ENCODE results near the gene ATG101.

ATG101 gene

GRCh38 chr12:52058631-52059361 is 11.0 kb upstream of the ATG101 start:
- peak; percentile 23 for DNase-seq

- DNase-seq: no peak
Measured at GRCh38 chr12:52059582-52060497, 9.9 kb upstream of the ATG101 start.

GRCh38 chr12:52060498-52061177 is 9.1 kb upstream of the ATG101 start:
- no peak for DNase-seq

GRCh38 chr12:52061470-52062166 is 8.2 kb upstream of the ATG101 start:
- no peak for DNase-seq

GRCh38 chr12:52062167-52063081 is 7.4 kb upstream of the ATG101 start:
- no peak for DNase-seq

- no peak for DNase-seq
Measured at GRCh38 chr12:52063082-52063924, 6.5 kb upstream of the ATG101 start.

- no peak for DNase-seq
Measured at GRCh38 chr12:52063981-52064649, 5.7 kb upstream of the ATG101 start.

GRCh38 chr12:52066346-52067080 is 3.3 kb upstream of the ATG101 start:
- no peak for DNase-seq

- no peak for DNase-seq
Measured at GRCh38 chr12:52067081-52067374, 2.8 kb upstream of the ATG101 start.

- no peak for DNase-seq
Measured at GRCh38 chr12:52070185-52070925, 577 bp downstream of the ATG101 start.

- DNase-seq: no peak
Measured at GRCh38 chr12:52073531-52074381, 4.0 kb downstream of the ATG101 start.

- no peak for DNase-seq
Measured at GRCh38 chr12:52074971-52075724, 5.4 kb downstream of the ATG101 start.

- no peak for DNase-seq
Measured at GRCh38 chr12:52076811-52077210, 7.0 kb downstream of the ATG101 start.

GRCh38 chr12:52078276-52078675 is 8.5 kb downstream of the ATG101 start:
- DNase-seq: no peak

- DNase-seq: no peak
Measured at GRCh38 chr12:52079576-52080402, 10.0 kb downstream of the ATG101 start, which contains the start of gene SMIM41. Gene SMIM41, plus strand, starts transcription at chr12:52079704. Its CDS starts 76 bp downstream, at chr12:52079780.

All from NCI-H1694 (cell line).